ENCODE data around the gene GCNT1.

The GCNT1 gene

GRCh38 chr9:76456202-76456926 is 2.6 kb upstream of the GCNT1 start:
- no peak for TF ChIP-seq CTCF (IDR thresholded peaks at IDR 0.05; ENCODE audit: low read length, missing control alignments)
- peak; percentile 46 for DNase-seq (ENCODE audit: low read depth)
- H3K4me3 ChIP-seq (replicated peaks; ENCODE audit: low read depth, low read length): no peak overlapping the region

DNA sequence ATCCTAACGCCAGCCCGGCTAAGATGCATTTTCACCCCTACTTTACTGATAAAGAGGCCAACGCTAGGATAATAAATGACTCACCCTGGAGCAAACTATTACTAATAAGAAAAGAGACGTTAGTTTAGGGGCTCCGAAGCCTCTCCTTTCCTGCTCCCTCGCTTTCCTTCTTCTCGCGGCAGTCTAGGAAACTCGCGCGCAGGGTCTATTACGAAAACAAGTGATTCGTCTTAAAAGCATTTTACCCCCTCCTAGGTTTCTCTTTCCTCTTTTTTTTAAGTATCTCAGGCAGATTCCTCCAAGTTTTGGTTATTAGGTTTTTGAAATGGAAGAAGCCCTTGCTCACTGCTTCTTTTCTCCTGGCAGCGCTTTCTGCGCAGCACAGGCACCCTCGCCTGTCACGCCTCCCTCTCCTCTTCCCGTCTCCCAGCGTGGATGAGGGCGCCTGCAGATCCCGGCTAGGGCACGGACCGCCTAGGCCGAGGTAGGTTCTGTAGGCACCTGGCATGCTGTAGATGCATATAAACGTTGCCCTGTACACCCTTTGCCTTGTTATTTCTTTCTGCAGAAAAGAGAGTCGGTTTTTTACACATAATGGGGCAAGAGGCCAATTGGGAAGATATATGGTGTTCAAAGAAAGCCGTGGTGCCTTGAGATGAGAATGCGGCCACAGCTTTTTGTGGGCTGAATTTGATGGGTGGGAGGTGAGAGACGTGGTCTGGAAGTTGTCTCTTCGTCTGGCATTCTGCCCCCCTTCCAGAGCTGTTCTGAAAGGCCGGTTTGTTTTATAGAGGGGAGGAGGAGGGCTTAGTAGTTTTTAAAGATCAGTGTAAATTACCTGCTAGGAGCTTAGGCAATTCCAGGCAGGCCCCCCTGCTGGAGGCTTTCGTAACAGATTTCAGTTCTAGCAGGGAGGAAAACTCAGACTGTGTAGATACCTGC is 983 bp downstream of the GCNT1 start:
- peak; percentile 51 for TF ChIP-seq CTCF (IDR thresholded peaks at IDR 0.05; ENCODE audit: low read length, missing control alignments)
- DNase-seq (ENCODE audit: low read depth): peak; percentile 64
- peak overlapping the region; percentile 93 for H3K4me3 ChIP-seq (replicated peaks; ENCODE audit: low read depth, low read length)

GRCh38 chr9:76462126-76462525 is 3.1 kb downstream of the GCNT1 start:
- TF ChIP-seq CTCF (IDR thresholded peaks at IDR 0.05; ENCODE audit: low read length, missing control alignments): no peak
- no peak for DNase-seq (ENCODE audit: low read depth)
- no peak overlapping the region for H3K4me3 ChIP-seq (replicated peaks; ENCODE audit: low read depth, low read length)

GRCh38 chr9:76463211-76463610 is 4.2 kb downstream of the GCNT1 start:
- no peak for DNase-seq (ENCODE audit: low read depth)
- TF ChIP-seq CTCF (IDR thresholded peaks at IDR 0.05; ENCODE audit: low read length, missing control alignments): no peak
- no peak overlapping the region for H3K4me3 ChIP-seq (replicated peaks; ENCODE audit: low read depth, low read length)

- H3K4me3 ChIP-seq (replicated peaks; ENCODE audit: low read depth, low read length): no peak overlapping the region
- DNase-seq (ENCODE audit: low read depth): peak; percentile 44
- TF ChIP-seq CTCF (IDR thresholded peaks at IDR 0.05; ENCODE audit: low read length, missing control alignments): no peak
These were observed 5.7 kb downstream of the GCNT1 start for GRCh38 chr9:76464706-76465105.

DNA sequence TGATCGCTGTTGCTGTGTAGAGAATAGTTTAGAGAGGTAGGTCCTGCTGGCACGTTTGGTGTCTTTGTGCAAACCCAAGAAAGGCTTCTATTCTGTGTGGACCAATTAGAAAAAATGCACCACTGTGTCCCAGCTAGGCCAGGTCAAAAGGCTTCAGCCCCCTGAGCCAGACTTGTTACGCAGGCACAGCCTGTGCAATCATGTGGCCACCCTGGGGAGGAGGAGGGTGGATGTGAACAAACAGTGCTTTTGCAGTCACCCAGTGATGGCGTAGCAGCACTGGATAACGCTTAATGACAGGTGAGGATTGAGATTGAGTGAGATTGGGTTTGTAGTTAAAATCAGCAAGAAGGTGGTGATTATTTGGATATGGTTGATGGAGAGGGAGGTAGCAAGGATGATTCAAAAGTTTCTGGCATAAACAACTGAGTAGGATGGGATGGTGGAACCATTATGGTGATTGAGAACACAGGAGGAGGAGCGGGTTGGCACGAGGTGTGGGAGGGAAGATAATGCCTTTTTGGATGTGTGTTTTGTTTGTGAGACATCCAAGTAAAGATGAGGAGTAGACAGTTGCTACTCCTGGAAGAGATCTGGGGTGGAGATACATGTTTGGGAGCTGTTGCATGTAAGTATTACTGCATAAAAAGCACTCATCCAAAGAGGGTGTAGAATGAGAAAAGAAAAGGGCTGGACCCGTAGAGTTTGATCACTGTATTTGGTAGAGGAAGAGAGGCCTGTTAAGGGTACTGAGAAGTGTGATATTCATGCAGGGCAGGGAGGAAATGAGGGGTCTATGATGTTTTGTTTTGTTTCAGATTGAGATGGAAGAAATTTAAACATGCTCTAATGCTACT is 6.7 kb downstream of the GCNT1 start:
- DNase-seq (ENCODE audit: low read depth): no peak
- H3K4me3 ChIP-seq (replicated peaks; ENCODE audit: low read depth, low read length): no peak overlapping the region
- TF ChIP-seq CTCF (IDR thresholded peaks at IDR 0.05; ENCODE audit: low read length, missing control alignments): no peak
